K562 (cell line): Measurements from ENCODE around the gene MEIS2.

Experiments
- PCBP1 ChIP-seq: fragments of 200-400 bp; formaldehyde crosslinking; IDR thresholded peaks from 2 replicates; pipeline ENCODE4 v1.6.1; 2018; ENCODE audit warnings: mild to moderate bottlenecking, low read depth, low read length; ENCODE audit not compliant: poor library complexity, severe bottlenecking
- PCBP2 ChIP-seq: fragments of 200-400 bp; formaldehyde crosslinking; IDR thresholded peaks from 2 replicates; pipeline ENCODE4 v1.6.1; 2018; ENCODE audit warnings: low read length, low read depth, mild to moderate bottlenecking, moderate library complexity; ENCODE audit not compliant: poor library complexity, severe bottlenecking
- POLR3A ChIP-seq: IDR thresholded peaks from 2 replicates; pipeline ENCODE4 v1.6.1; 2011; ENCODE audit warnings: borderline replicate concordance, mild to moderate bottlenecking, moderate library complexity; ENCODE audit not compliant: insufficient read length, insufficient read depth; ENCODE audit errors: extremely low read depth
- SETDB1 ChIP-seq: IDR thresholded peaks from one replicate; pipeline ENCODE4 v1.6.1; 2012; ENCODE audit warnings: low read length, control low read depth, inconsistent platforms
- TAF1 ChIP-seq: IDR thresholded peaks from 2 replicates; pipeline ENCODE4 v1.6.1; 2011; ENCODE audit warnings: mild to moderate bottlenecking, low read length, moderate library complexity; ENCODE audit not compliant: insufficient read depth, control insufficient read depth, severe bottlenecking; ENCODE audit errors: extremely low read depth
- TBP ChIP-seq: optimal IDR thresholded peaks from 2 replicates; pipeline ENCODE3; 2011; ENCODE audit warnings: low read depth, low read length, improper control_type of control experiment
- ZBTB8A ChIP-seq: fragments of 450-650 bp; IDR thresholded peaks from 2 replicates; pipeline ENCODE4 v1.6.1; 2018; ENCODE audit warnings: mild to moderate bottlenecking, moderate library complexity; ENCODE audit not compliant: partially characterized antibody
- ZEB2 ChIP-seq: fragments of 450-650 bp; IDR thresholded peaks from 2 replicates; pipeline ENCODE4 v1.6.1; 2016
- TF ChIP-seq, protein P1 (sequence below): sonication (generic); formaldehyde crosslinking; IDR thresholded peaks from 2 replicates; pipeline ENCODE4 v1.8.1; 2022; ENCODE audit warnings: missing genetic modification reagents
- TF ChIP-seq, protein P2 (sequence below), 2 experiments: fragments of 450-650 bp in 1 of 2; sonication (generic) in 1 of 2; formaldehyde crosslinking in 1 of 2; IDR thresholded peaks; 2 replicates each; pipeline versions ENCODE4 v1.7.1 to v1.9.0; 2016 to 2022; ENCODE audit warnings: inconsistent platforms in 1 of 2, mild to moderate bottlenecking in 1 of 2, missing genetic modification reagents in 1 of 2
- TF ChIP-seq, protein P3 (sequence below), 3 experiments: IDR thresholded peaks in 2 of 3; conservative IDR thresholded peaks in 1 of 3; 2 replicates each; pipeline ENCODE4 v1.5.1; 2011 to 2012; ENCODE audit warnings: low read length in 3 of 3, mild to moderate bottlenecking in 3 of 3, control low read depth in 2 of 3, improper control_type of control experiment in 1 of 3, inconsistent platforms in 1 of 3, low read depth in 1 of 3, mixed read lengths in 1 of 3, moderate library complexity in 1 of 3; ENCODE audit not compliant: insufficient read depth in 2 of 3
- TF ChIP-seq, protein P4 (sequence below): fragments of 250-450 bp; sonication (Bioruptor Pico); IDR thresholded peaks from 2 replicates; pipeline ENCODE4 v1.8.0; 2022; ENCODE audit warnings: moderate library complexity, mild to moderate bottlenecking, inconsistent platforms
- TF ChIP-seq, protein P5 (sequence below), 2 experiments: fragments of 450-650 bp in 1 of 2; sonication (generic) in 1 of 2; formaldehyde crosslinking in 1 of 2; IDR thresholded peaks in 1 of 2; conservative IDR thresholded peaks in 1 of 2; 2 replicates each; pipeline versions ENCODE4 v1.6.1 to v1.8.1; 2016 to 2023; ENCODE audit warnings: mild to moderate bottlenecking in 2 of 2, moderate library complexity in 2 of 2, inconsistent platforms in 1 of 2, missing genetic modification reagents in 1 of 2

DNA sequence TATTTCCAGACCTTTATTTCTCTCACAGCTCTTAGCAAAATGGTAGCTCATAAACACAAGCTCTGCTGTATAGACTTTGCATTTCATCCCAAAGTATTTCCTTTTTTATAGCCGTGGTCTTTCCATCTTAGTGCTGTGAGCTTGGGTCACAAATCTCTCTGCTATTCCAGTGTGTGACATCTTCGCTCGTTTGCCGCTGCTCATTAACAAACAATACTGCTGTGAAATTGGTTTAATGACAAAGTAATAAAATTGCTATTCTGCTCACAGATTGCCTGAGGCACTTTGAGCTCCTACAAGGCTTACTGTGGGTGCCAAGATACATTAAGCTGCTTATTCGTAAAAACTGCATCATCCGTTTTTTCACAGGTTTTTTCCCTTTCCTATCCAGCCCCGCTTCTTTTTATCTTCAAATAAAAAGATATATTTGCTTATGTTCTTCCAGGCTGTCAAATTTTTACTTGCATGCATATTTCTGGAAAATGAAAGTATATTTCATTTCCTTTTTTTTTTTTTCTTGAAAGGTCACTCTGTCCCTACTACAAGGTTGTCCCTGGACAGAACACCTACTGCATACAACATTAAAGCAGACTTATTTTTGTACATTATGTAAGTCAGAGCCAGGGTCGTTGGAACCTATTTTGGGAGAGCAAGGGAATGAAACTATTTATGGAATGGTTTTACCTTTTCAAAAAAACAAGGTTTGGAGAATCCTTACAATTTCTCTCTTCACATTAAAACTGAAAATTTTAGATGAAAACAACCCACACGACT lies 174.5 kb downstream of the MEIS2 start:
- TF ChIP-seq POLR3A (no peak), TAF1 (no peak), PCBP1 (no peak), ZBTB8A (no peak), TBP (no peak), SETDB1 (no peak), ZEB2 (no peak), PCBP2 (no peak)
- TF ChIP-seq, protein P1, sequence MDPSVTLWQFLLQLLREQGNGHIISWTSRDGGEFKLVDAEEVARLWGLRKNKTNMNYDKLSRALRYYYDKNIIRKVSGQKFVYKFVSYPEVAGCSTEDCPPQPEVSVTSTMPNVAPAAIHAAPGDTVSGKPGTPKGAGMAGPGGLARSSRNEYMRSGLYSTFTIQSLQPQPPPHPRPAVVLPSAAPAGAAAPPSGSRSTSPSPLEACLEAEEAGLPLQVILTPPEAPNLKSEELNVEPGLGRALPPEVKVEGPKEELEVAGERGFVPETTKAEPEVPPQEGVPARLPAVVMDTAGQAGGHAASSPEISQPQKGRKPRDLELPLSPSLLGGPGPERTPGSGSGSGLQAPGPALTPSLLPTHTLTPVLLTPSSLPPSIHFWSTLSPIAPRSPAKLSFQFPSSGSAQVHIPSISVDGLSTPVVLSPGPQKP (CRISPR knock-in tag) = no peak
- TF ChIP-seq, protein P2, sequence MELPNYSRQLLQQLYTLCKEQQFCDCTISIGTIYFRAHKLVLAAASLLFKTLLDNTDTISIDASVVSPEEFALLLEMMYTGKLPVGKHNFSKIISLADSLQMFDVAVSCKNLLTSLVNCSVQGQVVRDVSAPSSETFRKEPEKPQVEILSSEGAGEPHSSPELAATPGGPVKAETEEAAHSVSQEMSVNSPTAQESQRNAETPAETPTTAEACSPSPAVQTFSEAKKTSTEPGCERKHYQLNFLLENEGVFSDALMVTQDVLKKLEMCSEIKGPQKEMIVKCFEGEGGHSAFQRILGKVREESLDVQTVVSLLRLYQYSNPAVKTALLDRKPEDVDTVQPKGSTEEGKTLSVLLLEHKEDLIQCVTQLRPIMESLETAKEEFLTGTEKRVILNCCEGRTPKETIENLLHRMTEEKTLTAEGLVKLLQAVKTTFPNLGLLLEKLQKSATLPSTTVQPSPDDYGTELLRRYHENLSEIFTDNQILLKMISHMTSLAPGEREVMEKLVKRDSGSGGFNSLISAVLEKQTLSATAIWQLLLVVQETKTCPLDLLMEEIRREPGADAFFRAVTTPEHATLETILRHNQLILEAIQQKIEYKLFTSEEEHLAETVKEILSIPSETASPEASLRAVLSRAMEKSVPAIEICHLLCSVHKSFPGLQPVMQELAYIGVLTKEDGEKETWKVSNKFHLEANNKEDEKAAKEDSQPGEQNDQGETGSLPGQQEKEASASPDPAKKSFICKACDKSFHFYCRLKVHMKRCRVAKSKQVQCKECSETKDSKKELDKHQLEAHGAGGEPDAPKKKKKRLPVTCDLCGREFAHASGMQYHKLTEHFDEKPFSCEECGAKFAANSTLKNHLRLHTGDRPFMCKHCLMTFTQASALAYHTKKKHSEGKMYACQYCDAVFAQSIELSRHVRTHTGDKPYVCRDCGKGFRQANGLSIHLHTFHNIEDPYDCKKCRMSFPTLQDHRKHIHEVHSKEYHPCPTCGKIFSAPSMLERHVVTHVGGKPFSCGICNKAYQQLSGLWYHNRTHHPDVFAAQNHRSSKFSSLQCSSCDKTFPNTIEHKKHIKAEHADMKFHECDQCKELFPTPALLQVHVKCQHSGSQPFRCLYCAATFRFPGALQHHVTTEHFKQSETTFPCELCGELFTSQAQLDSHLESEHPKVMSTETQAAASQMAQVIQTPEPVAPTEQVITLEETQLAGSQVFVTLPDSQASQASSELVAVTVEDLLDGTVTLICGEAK (IDR thresholded peaks at IDR 0.05) = no peak
- TF ChIP-seq, protein P2 (CRISPR knock-in tag; IDR thresholded peaks at IDR 0.05) = no peak
- TF ChIP-seq, protein P3, sequence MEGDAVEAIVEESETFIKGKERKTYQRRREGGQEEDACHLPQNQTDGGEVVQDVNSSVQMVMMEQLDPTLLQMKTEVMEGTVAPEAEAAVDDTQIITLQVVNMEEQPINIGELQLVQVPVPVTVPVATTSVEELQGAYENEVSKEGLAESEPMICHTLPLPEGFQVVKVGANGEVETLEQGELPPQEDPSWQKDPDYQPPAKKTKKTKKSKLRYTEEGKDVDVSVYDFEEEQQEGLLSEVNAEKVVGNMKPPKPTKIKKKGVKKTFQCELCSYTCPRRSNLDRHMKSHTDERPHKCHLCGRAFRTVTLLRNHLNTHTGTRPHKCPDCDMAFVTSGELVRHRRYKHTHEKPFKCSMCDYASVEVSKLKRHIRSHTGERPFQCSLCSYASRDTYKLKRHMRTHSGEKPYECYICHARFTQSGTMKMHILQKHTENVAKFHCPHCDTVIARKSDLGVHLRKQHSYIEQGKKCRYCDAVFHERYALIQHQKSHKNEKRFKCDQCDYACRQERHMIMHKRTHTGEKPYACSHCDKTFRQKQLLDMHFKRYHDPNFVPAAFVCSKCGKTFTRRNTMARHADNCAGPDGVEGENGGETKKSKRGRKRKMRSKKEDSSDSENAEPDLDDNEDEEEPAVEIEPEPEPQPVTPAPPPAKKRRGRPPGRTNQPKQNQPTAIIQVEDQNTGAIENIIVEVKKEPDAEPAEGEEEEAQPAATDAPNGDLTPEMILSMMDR (IDR thresholded peaks at IDR 0.05 in 2 of 3, conservative IDR thresholded peaks at IDR 0.05 in 1 of 3; ENCODE audit: insufficient read depth in 2 of 3, low read depth in 1 of 3, low read length in 3 of 3) = no peak
- TF ChIP-seq, protein P4, sequence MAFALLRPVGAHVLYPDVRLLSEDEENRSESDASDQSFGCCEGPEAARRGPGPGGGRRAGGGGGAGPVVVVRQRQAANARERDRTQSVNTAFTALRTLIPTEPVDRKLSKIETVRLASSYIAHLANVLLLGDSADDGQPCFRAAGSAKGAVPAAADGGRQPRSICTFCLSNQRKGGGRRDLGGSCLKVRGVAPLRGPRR = no peak
- TF ChIP-seq, protein P5, sequence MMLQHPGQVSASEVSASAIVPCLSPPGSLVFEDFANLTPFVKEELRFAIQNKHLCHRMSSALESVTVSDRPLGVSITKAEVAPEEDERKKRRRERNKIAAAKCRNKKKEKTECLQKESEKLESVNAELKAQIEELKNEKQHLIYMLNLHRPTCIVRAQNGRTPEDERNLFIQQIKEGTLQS (IDR thresholded peaks at IDR 0.05) = no peak
- TF ChIP-seq, protein P5 (CRISPR knock-in tag; conservative IDR thresholded peaks at IDR 0.05) = no peak
